Esophagus muscularis mucosa (tissue), 3 donors: Measurements from ENCODE around the gene NPBWR2.

ENCODE experiments used
- CTCF ChIP-seq, 3 experiments: fragments of 200-600 bp in 2 of 3; fragments of 450-650 bp in 1 of 3; sonication (generic) in 2 of 3; IDR thresholded peaks; one replicate each; pipeline ENCODE4 v1.5.1; 2017 to 2019; ENCODE audit warnings: antibody characterized with exemption in 3 of 3, mild to moderate bottlenecking in 2 of 3, moderate library complexity in 1 of 3
- POLR2A ChIP-seq: fragments of 450-650 bp; IDR thresholded peaks from one replicate; pipeline ENCODE4 v1.6.1; 2017; ENCODE audit warnings: antibody characterized with exemption, moderate library complexity, mild to moderate bottlenecking, low read depth

GRCh38 chr20:64119301-64119680 lies 11.9 kb upstream of the NPBWR2 start:
- no peak for TF ChIP-seq POLR2A
- no peak for TF ChIP-seq CTCF (IDR thresholded peaks at IDR 0.05)
